Cardiac fibroblast (primary cell): ENCODE data around the gene TRIM6.
A peak's percentile ranks its signal among the peaks of the same experiment; 100 is the strongest.

Source experiments
- DNase-seq, 2 donors: peaks; one replicate each; pipeline versions ENCODE4 v3.0.0 to v3.0.0-alpha.2; 2010; ENCODE audit warnings: low read depth in 2 of 2
- H3K4me3 ChIP-seq, 2 donors: replicated peaks in 1 of 2; 1 replicate in 1 of 2; 2 replicates in 1 of 2; pipeline ENCODE4 v1.5.1; 2011; ENCODE audit warnings: low read depth in 2 of 2, low read length in 2 of 2, mild to moderate bottlenecking in 2 of 2, moderate library complexity in 1 of 2
- CTCF ChIP-seq: IDR thresholded peaks from one replicate; pipeline ENCODE4 v1.5.1; 2011; ENCODE audit warnings: low read depth, mild to moderate bottlenecking, low read length, inconsistent platforms

TRIM6 gene

GRCh38 chr11:5557751-5558150, 38.7 kb upstream of the TRIM6 start:
- H3K4me3 ChIP-seq, result no peak overlapping the region
- no peak for DNase-seq
- no peak for TF ChIP-seq CTCF

GRCh38 chr11:5564259-5565019, 32.0 kb upstream of the TRIM6 start:
- no peak for TF ChIP-seq CTCF
- DNase-seq, result peak; percentile 1 to 22
- no peak overlapping the region for H3K4me3 ChIP-seq

- H3K4me3 ChIP-seq, result no peak overlapping the region
- no peak for DNase-seq
- TF ChIP-seq CTCF, result no peak
Observed at GRCh38 chr11:5574654-5575053, 21.8 kb upstream of the TRIM6 start.

GRCh38 chr11:5575152-5575551, 21.3 kb upstream of the TRIM6 start:
- no peak for TF ChIP-seq CTCF
- DNase-seq, result no peak
- H3K4me3 ChIP-seq, result no peak overlapping the region

GRCh38 chr11:5577101-5577500, 19.3 kb upstream of the TRIM6 start:
- TF ChIP-seq CTCF, result no peak
- H3K4me3 ChIP-seq, result no peak overlapping the region

GRCh38 chr11:5580577-5580976, 15.9 kb upstream of the TRIM6 start, which contains the start of gene OR52B6:
Gene OR52B6, plus strand, starts transcription at chr11:5580877. Its CDS starts 0 bp downstream, at chr11:5580877.
- H3K4me3 ChIP-seq, result no peak within 1 kb of the TSS
- TF ChIP-seq CTCF, result no peak
- DNase-seq, result no peak

More at GRCh38 chr11:5577101-5577500, 19.3 kb upstream of the TRIM6 start:
- DNase-seq, result no peak
